HG02852 (cell line): ENCODE data around the gene ZNF296.
A peak's percentile ranks its signal among the peaks of the same experiment; 100 is the strongest.

Experiments used
- ATAC-seq: cut with Tn5 transposase; IDR thresholded peaks from one replicate; pipeline ENCODE4 v1.9.1; 2021; ENCODE audit warnings: mild to moderate bottlenecking, moderate library complexity; ENCODE audit not compliant: unreplicated experiment

ZNF296 gene

DNA sequence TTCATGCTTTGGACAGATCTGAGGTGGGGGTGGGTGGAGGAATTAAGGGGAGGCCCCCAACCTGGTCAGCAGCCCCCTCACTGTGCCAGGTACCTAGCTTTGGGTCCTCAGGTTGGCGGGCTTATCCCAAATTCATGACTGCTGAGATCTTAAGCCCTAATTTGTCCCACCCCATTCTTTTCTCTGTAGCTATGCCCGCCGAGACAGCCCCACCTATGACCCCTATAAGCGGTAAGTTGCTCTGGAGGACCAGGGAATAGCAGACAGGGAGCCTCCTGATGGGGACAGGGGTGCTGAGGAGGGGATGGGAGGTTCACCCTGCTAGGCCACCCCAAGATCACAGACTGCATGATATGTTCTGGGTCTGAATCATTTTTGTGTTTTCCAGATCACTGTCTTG is 14.3 kb downstream of the ZNF296 start:
- no peak for ATAC-seq

DNA sequence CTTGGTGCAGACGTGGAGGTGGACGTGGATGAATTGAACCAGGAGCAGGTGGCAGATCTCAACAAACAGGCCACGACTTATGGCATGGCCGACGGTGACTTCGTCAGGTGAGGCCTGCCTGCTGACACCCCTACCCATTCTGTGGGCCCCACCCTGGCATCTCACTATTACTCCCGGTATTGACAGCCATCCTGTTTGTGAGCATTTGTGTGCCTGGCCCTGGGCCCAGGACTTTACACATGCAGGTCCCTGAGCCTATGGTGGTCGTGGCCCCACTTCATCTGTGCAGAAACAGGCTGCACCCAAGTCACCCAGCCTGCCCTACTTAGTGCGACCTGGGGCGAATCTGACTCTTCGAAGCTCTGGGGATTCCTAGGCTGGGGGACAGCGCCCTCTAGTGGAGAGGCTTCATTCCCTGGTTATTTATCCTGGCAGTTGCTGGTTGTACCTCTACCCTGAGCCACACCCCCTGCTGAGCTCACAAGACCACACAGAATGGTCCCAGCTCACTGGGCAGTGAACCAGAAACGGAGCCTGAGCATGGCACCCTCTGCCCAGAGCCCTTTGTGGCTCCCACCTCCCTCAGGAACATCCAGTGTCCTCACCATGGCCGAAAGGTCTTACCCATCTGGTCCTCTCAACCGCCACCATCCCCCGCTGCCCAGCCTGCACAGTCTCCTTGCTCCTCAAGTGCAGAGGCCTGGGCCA is 16.9 kb downstream of the ZNF296 start:
- ATAC-seq, result no peak

DNA sequence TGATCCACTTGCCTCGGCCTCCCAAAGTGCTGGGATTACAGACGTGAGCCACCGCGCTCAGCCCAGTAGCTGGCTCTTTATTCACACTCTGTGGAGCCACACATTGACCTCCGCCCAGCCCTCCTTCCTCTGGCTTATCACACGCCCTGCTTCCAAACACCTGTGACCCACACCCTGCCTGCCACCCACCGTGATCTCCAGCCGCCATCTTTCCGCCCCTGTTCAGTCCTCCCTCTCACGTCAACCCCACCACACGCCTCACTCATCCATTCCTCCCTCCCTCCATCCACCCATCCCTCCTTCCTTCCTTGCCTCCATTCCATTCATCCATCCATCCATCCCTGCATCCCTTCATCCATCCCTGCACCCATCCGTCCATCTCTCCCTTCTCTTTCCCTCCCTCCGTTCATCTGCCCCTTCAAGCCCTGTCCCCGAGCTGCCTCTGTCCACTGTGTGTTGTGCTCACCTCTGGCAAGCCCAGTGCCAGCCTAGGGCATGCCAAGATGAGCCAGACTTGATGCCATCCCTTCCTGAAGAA is 17.6 kb downstream of the ZNF296 start:
- ATAC-seq, result no peak

DNA sequence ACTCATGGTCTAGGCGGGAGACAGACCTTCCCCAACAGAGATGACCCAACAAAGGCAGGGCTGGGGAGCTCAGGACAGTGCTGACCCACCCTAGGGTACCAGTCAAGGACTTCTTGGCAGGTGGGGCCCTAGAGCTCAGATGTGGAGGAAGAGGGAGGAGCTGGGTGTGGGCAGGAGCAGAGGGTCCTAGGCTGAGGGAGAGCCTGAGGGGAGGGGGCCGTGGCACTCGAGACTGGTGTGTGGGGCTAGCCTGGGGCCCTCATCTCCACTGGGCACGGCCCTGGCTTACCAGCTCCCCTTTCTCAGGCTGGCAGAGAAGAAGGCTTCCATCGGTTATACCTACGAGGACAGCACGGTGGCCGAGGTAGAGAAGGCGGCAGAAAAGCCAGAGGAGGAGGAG is 18.8 kb downstream of the ZNF296 start:
- no peak for ATAC-seq

DNA sequence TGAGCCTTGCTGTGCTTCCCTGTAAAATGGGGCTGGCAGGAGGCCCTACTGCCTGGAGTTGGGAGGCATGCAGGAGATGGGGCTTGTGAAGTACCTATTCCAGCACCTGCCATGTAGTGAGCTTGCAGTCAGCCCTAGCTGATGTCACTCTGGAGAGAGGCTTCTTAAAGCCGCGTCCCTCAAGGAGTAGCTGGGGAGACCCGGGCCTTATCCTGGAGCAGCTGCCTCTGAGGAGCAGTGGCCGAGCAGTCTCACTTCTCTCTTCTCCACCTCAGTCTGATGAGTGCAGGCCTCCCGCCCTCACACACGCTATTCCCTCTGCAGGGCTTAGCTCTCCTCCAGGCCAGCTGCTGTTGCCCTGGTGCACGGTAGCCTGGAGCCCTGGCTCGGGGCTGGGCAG is 19.4 kb downstream of the ZNF296 start:
- ATAC-seq, result no peak

DNA sequence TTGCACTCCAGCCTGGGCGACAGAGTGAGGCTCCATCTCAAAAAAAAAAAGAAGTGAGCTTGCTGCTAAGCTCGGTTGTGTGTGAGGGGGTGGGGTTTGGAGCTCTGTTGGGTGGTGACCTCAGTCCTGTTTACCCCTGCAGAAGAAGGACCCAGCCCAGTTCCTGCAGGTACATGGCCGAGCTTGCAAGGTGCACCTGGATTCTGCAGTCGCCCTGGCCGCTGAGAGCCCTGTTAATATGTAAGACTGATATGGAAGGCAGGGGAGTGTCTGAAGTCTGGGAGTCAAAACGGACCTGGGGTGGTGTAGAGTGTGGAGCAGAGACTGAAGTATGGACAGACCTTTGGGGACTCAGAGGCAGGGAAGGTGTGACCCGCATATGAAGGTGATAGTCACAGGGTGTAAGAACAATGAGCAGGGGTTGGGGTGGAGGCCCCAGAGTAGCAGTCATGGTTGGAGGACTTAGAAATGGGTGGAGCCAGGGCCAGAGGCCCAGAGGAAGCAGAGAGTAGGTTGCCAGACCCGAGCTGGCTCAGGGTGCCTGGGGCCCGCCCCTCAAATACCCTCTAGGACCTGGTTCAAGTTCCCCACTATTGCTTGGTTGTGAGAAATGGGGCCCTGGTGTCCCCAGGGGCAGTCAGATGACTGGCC is 24.2 kb downstream of the ZNF296 start:
- ATAC-seq, result no peak

DNA sequence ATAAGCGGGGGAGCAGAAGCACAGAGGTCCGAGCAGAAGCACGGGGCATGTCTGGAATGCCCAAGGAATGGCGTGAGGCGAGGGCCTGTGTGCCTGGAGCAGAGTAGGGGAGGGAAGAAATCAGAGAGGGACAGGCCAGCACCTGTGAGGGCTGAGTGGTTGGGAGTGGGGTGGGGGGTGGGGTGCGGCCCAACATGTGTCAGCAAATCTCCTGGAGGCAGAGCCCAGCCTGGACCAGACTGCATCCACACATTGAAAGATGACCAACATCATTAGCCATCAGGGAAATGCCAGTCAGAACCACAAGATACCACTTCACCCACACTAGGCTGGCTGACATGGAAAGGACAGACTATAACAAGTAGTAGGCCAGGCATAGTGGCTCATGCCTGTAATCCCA is 26.2 kb downstream of the ZNF296 start:
- ATAC-seq, result no peak

DNA sequence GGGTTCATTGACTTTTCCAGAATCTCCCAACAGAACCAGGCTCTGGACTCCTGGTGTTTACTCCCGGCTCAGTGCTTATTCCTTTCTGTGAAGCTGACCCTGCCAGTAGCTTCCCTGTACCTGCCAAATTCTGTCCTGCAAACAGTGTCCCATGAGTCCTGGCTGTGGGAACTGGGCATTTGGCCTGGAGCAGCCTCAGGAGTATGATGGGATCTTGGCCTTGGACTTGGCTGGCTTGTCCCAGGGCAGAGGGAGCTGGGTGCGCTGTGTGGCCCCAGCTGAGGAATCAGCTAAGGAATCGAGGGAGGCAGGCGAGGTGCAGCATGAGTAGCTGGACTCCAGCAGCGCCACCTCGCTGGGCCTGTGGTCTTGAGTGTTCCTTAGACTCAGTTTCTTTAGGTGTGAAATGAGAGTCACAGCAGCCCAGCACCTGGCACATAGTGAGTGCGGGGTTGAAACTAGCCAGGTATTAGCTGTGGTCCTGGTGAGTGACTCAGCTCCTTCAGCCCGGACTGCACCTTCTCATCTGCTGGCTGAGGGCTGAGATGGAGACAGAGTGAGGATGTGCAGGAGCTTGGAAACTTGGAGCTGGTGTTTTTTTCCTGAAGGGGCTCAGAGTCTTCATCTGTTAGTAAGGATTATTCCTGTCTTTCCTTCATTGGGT is 27.1 kb downstream of the ZNF296 start:
- ATAC-seq, result no peak

DNA sequence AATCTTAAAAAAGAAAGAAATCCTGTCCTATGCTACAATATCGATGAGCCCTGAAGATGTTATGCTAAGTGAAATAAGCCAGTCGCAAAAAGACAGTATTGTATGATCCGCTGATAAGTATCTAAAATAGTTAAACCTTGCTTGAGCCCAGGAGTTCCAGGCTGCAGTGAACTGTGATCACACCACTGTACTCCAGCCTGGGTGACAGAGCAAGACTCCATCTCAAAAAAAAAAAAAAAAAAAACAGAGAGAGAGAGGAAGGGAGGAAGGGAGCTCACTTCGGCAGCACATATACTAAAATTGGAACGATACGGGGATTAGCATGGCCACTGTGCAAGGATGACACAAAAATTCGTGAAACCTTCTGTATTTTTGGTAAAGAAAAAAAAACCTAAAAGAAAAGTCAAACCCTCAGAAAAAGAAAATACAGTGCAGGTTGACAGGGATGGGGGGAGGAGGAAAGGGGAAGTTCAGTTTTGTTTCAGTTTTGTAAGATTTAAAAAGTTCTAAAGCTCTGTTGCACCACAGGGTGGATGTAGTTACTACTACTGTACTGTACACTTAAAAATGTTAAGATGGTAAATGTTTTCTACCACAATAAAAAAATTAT is 29.0 kb downstream of the ZNF296 start:
- peak; percentile 71 for ATAC-seq

DNA sequence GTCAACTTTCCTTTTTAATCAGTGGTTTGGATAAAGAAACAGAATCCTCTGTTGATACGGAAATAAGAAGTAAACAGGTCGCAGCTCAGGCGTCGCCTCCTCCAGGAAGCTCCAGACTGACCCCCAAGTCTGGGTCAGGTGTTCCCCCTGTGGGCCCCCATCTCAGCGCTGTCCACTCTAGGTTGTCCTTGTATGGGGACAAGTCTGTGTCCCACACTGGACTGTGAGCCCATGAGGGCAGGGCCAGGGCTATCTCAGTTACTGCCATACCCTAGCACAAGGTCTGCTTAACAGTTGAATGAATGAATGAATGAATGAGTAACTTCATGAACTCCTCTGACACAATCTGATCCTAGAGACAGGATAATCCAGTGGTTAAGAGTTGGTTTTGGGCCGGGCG is 29.9 kb downstream of the ZNF296 start:
- ATAC-seq, result no peak

DNA sequence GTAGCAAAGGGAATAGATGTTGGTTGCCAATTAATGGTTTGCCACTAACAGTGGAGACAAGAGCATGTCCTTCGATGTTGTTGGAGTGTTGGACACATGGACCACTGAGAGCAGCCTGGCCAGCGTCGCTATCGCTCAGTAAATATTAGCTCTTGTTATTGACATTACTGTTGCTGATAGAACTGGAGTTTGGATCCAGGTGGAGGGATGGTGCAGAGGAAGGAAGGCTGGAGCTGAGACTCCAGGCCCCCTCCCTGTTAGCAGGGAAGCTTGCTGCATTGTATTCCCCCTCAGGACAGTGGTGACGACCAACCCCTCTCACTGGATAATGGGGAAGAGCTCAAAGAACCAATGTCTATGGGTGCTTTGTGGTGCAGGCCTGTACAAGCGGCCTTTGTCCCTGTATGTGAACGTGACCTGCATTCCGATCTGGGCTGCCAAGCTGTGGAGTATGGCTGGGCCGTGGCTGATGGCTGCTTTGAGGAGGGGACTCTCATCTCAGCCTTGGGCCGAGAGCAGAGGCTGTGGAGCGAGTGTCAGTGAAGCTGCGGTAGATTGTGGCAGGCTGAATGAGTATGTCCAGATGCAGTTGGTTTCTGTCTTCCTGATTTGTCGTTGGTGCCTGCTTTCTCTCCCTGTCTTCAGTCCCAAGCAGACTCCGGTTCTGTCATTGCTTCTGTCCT is 30.5 kb downstream of the ZNF296 start:
- ATAC-seq, result no peak

DNA sequence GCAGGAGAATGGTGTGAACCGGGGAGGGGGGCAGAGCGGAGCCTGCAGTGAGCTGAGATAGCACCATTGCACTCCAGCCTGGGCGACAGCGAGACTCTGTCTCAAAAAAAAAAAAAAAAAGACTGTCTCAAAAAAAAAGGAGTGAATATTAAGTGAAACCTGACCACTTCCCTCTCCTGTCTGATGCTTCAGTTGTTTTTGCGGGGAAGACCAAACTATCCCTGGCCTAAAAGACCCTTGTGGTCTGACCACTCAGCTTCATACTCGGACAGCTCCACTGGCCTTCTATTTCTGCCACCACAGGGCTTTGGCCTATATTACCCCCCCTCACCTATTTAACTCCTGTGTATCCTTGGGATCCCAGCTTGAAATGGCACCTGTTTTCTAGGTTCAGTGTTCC is 35.2 kb downstream of the ZNF296 start:
- no peak for ATAC-seq

DNA sequence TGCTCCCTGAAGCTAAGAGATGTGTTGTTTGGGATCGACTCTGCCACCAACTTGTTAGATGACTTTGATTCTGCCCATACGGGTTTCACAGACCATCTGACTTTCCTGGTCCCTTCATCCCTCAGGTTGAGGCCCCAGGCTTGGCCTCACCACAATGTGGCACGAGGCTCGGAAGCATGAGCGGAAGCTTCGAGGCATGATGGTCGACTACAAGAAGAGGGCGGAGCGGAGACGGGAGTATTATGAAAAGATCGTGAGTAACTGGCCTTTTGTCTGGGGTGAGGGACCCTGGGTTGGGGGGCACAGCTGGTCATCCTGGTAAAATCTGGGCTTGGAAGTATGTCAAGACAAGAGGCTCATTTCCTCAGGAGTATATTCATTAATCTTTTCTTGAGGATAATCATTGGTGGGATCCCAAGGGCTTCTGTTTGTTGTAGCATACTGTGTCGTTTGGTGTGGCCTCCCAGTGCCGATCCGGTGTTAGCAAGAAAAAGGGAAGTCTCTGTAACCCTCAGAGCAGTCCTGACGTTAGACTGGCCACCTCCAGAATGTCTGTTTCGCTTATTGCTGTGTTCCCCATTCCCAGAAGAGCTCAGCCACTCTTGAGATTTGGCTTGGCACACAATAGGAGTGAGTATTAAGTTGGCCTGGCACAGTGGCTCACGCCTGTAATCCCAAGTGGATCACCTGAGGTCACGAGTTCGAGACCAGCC is 36.1 kb downstream of the ZNF296 start:
- no peak for ATAC-seq

DNA sequence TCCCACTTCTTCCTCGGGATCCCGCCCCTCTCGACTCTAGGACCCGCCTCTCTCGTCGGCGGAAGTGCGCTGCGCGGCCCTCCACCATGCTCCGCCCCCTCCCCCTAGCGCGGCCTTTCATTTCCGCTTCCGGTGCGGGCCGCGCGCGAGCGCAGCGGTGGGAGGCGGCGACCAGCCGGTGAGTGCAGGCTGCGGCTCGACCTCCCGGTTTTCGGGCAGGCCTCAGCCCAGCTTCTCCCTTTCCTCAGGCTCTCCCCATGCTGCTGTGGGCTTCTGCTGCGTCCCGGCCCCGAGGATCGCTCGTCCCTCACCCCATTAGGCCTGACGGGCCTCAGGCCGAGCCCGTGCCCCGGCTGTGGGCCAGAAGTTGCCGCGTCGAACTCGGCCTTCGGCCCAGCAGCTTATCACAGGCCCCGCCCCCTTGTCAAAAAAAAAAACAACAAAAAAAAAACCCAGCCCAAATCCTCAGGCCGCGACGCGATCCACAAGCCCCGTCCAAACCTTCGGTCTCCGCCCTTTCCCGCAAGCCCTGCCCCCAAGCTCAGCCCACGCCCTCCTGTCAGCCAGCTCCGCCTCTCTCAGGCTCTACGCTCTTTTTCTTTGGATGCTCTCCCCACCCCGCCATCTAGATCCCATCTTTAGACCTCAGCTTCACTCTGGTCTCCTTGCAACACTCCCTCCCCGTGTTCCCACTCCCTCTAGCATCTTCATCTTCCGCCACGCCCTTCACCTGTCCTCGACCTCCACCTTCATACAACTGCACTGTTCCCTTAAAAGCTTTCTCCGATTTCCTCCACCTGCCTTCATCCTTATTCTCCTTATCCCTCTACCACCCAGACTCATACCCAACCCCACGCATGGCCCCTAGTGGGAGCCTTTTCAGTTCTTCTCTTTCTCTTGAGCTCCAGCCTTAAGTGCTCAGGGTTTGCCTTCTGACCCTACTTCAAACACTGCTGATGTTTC is 37.1 kb downstream of the ZNF296 start, which contains the start of gene CLASRP:
Gene CLASRP, plus strand, starts transcription at position 115 of the 963 bp plus-strand sequence. CDS start 1,168 bp downstream, outside the sequence.
- peak; percentile 80 for ATAC-seq

DNA sequence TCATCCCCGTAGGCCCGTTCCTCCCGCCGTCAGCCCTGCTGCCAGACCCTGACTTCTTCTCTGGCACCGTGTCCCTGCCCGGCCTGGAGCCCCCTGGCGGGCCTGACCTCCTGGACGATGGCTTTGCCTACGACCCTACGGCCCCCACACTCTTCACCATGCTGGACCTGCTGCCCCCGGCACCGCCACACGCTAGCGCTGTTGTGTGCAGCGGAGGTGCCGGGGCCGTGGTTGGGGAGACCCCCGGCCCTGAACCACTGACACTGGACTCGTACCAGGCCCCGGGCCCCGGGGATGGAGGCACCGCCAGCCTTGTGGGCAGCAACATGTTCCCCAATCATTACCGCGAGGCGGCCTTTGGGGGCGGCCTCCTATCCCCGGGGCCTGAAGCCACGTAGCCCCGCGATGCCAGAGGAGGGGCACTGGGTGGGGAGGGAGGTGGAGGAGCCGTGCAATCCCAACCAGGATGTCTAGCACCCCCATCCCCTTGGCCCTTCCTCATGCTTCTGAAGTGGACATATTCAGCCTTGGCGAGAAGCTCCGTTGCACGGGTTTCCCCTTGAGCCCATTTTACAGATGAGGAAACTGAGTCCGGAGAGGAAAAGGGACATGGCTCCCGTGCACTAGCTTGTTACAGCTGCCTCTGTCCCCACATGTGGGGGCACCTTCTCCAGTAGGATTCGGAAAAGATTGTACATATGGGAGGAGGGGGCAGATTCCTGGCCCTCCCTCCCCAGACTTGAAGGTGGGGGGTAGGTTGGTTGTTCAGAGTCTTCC is 38.7 kb downstream of the ZNF296 start:
- ATAC-seq, result no peak

DNA sequence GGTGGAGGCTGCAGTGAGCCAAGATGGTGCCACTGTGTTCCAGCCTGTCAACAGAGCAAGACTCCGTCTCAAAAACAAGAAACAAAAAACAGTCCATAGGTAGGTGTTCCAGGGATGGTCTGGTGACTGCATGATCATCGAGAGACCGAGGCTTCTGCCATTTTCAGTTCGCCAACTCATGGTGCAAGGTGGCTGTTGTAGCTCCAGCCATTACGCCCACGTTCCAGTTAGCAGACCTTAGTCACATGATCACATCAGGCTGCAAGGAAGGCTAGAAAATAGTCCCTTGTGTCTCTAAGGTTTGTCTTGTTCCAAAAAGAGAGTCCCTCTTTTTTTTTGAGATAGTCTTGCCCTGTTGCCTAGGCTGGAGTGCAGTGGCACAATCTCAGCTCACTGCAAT is 40.5 kb downstream of the ZNF296 start:
- no peak for ATAC-seq

DNA sequence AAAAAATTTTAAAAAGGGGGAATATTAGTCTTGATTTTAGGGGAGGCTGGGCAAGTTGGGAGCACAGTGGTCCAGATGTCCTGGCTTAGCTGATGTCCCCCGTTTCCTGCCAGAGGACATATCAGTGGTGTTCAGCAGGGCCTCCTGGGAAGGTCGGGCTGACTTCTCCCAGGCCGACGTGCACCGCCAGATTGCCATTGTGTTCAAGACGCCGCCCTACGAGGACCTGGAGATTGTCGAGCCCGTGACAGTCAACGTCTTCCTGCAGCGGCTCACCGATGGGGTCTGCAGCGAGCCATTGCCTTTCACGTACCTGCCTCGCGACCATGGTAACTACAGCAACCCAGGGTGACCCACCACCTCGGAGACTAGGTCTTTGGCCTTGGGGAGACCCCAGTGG is 43.9 kb downstream of the ZNF296 start:
- ATAC-seq, result no peak

DNA sequence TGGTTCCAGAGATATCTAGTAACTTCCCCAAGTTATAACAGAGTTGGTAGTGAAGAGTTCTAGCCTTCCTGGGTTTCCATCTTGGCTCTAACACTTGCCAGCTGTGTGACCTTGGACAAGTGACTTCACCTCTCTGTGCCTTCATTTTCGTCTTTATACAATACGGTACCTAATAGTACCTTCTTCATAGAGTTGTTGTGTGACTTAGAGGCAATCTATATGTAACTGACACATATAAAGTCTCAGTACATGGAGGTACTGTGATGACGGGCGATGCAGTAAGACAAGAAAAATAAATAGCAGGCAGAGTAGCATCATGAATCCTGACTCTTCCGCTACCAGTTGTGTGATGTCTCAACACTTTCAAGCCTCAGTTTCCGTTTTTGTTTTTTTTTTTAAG is 45.5 kb downstream of the ZNF296 start:
- no peak for ATAC-seq
